Spinal cord (tissue), 10 donors: ENCODE results near the gene PPP1R9A. TPM values are rescaled to one million over a fixed set of nuclear protein-coding genes. Genes with fewer than 3 reads are reported as not detected.

Experiments used
- DNase-seq, 6 donors: peaks; one replicate each; pipeline versions ENCODE4 v3.0.0 to v3.0.0-alpha.2; 2013 to 2015; ENCODE audit warnings: low spot score in 6 of 6, low read depth in 4 of 6
- H3K27ac ChIP-seq: one replicate; pipeline ENCODE4 v1.5.1; 2013; ENCODE audit warnings: low read depth, low read length, control low read depth
- H3K27me3 ChIP-seq: one replicate; pipeline ENCODE4 v1.6.1; 2013; ENCODE audit warnings: low read length; ENCODE audit not compliant: control insufficient read depth, insufficient read depth
- H3K36me3 ChIP-seq: one replicate; pipeline ENCODE4 v1.6.1; 2013; ENCODE audit warnings: low read length; ENCODE audit not compliant: control insufficient read depth, insufficient read depth
- H3K4me1 ChIP-seq: one replicate; pipeline ENCODE4 v1.6.1; 2013; ENCODE audit warnings: low read length; ENCODE audit not compliant: control insufficient read depth, insufficient read depth
- H3K4me3 ChIP-seq: one replicate; pipeline ENCODE4 v1.5.1; 2013; ENCODE audit warnings: low read depth, low read length, control low read depth
- H3K9me3 ChIP-seq: one replicate; pipeline ENCODE4 v1.6.1; 2013; ENCODE audit warnings: low read length; ENCODE audit not compliant: control insufficient read depth, insufficient read depth
- WGBS: methylation state at CpG from one replicate; pipeline ENCODE4 v1.1.5; 2013; ENCODE audit warnings: missing lambda C conversion rate; ENCODE audit not compliant: insufficient coverage; 5-methylcytosine and 5-hydroxymethylcytosine counted together
- polyA plus RNA-seq, 2 donors: library from polyadenylated mRNA; unstranded; fragments of 120-200 nt; gene quantifications; one replicate each; pipeline ENCODE4 v1.2.1, GENCODE V29; 2013; ENCODE audit not compliant: insufficient read length in 2 of 2
- total RNA-seq, 2 donors: library from RNA; depleted of rRNA in 1 of 2; stranded (reverse); fragments of 120-200 nt in 1 of 2; fragments of >200 nt in 1 of 2; gene quantifications; one replicate each; pipeline versions ENCODE4 v1.2.3 to v1.2.4, GENCODE V29; 2013 to 2014
- donor health status: healthy.

PPP1R9A gene
- total and polyA plus RNA-seq, 4 donors, result 23.4 to 69.9 (median 38.0) TPM

GRCh38 chr7:95321720-95322119 is 414.3 kb downstream of the PPP1R9A start:
- peaks cover 2% of the 10 kb centered on the region for H3K27me3 ChIP-seq
- no peaks in the 10 kb centered on the region for H3K9me3 ChIP-seq
- H3K4me1 ChIP-seq, result no peaks in the 10 kb centered on the region
- H3K36me3 ChIP-seq, result no peaks in the 10 kb centered on the region
- H3K4me3 ChIP-seq, result no peak overlapping the region
- no CpG with 5 or more reads among the region's 1 CpG for WGBS
- H3K27ac ChIP-seq, result no peak overlapping the region
- DNase-seq, result no peak

GRCh38 chr7:95322396-95322795 is 415.0 kb downstream of the PPP1R9A start:
- Histone ChIP-seq H3K4me1 (no peaks in the 10 kb centered on the region), H3K36me3 (no peaks in the 10 kb centered on the region), H3K27ac (no peak overlapping the region), H3K27me3 (peaks cover 2% of the 10 kb centered on the region), H3K9me3 (no peaks in the 10 kb centered on the region), H3K4me3 (no peak overlapping the region)
- DNase-seq, result no peak
- WGBS, result 90% methylated on average over 7 of the region's 8 CpGs

GRCh38 chr7:95322854-95323253 is 415.5 kb downstream of the PPP1R9A start:
- H3K27me3 ChIP-seq, result peaks cover 2% of the 10 kb centered on the region
- no CpG with 5 or more reads among the region's 2 CpGs for WGBS
- no peak for DNase-seq

GRCh38 chr7:95323410-95324129 is 416.2 kb downstream of the PPP1R9A start:
- WGBS, result 79% methylated on average over 8 of the region's 9 CpGs
- no peak overlapping the region for H3K27ac ChIP-seq
- DNase-seq, result no peak

More at GRCh38 chr7:95322854-95323253, 415.5 kb downstream of the PPP1R9A start:
- no peak overlapping the region for H3K27ac ChIP-seq
- H3K4me1 ChIP-seq, result no peaks in the 10 kb centered on the region
- no peak overlapping the region for H3K4me3 ChIP-seq
- H3K36me3 ChIP-seq, result no peaks in the 10 kb centered on the region
- H3K9me3 ChIP-seq, result no peaks in the 10 kb centered on the region

GRCh38 chr7:95324431-95324830 is 417.0 kb downstream of the PPP1R9A start, which contains the start of gene PON1:
Gene PON1, minus strand, starts transcription at chr7:95324532. Its CDS starts 57 bp downstream, at chr7:95324475.
- Histone ChIP-seq H3K27me3 (peaks cover 2% of the 10 kb centered on the region), H3K36me3 (no peaks in the 10 kb centered on the region), H3K9me3 (no peaks in the 10 kb centered on the region), H3K4me1 (no peaks in the 10 kb centered on the region), H3K27ac (no peak within 1 kb of the TSS), H3K4me3 (no peak within 1 kb of the TSS)
- WGBS, result 11% methylated on average over 19 of the region's 20 CpGs
- DNase-seq, result no peak

More at GRCh38 chr7:95323410-95324129, 416.2 kb downstream of the PPP1R9A start:
- Histone ChIP-seq H3K9me3 (no peaks in the 10 kb centered on the region), H3K4me3 (no peak overlapping the region), H3K4me1 (no peaks in the 10 kb centered on the region), H3K27me3 (peaks cover 2% of the 10 kb centered on the region), H3K36me3 (no peaks in the 10 kb centered on the region)

GRCh38 chr7:95327356-95327755 is 420.0 kb downstream of the PPP1R9A start:
- Histone ChIP-seq H3K9me3 (no peaks in the 10 kb centered on the region), H3K36me3 (no peaks in the 10 kb centered on the region), H3K4me1 (no peaks in the 10 kb centered on the region), H3K4me3 (no peak overlapping the region), H3K27me3 (peaks cover 2% of the 10 kb centered on the region), H3K27ac (no peak overlapping the region)
- 80% methylated on average over 3 of the region's 3 CpGs for WGBS
- DNase-seq, result no peak

GRCh38 chr7:95330204-95330960 is 423.0 kb downstream of the PPP1R9A start:
- no peaks in the 10 kb centered on the region for H3K27me3 ChIP-seq
- no peak overlapping the region for H3K4me3 ChIP-seq
- WGBS, result 80% methylated on average over 1 of the region's 4 CpGs
- H3K4me1 ChIP-seq, result no peaks in the 10 kb centered on the region
- peaks cover 2% of the 10 kb centered on the region for H3K9me3 ChIP-seq
- peak in 1 of 6 donors; percentile 35 for DNase-seq
- no peak overlapping the region for H3K27ac ChIP-seq
- H3K36me3 ChIP-seq, result no peaks in the 10 kb centered on the region

- no peak for DNase-seq
- H3K4me3 ChIP-seq, result no peak overlapping the region
- WGBS, result no CpG with 5 or more reads among the region's 1 CpG
- H3K9me3 ChIP-seq, result peaks cover 2% of the 10 kb centered on the region
- H3K27ac ChIP-seq, result no peak overlapping the region
- H3K4me1 ChIP-seq, result no peaks in the 10 kb centered on the region
- no peaks in the 10 kb centered on the region for H3K36me3 ChIP-seq
- no peaks in the 10 kb centered on the region for H3K27me3 ChIP-seq
Observed at GRCh38 chr7:95330961-95331337, 423.6 kb downstream of the PPP1R9A start.

GRCh38 chr7:95334447-95334846 is 427.1 kb downstream of the PPP1R9A start:
- Histone ChIP-seq H3K27me3 (no peaks in the 10 kb centered on the region), H3K27ac (no peak overlapping the region)

GRCh38 chr7:95335093-95335492 is 427.7 kb downstream of the PPP1R9A start:
- no peak for DNase-seq
- Histone ChIP-seq H3K4me3 (no peak overlapping the region), H3K9me3 (peaks cover 2% of the 10 kb centered on the region), H3K4me1 (no peaks in the 10 kb centered on the region), H3K27ac (no peak overlapping the region), H3K27me3 (no peaks in the 10 kb centered on the region), H3K36me3 (no peaks in the 10 kb centered on the region)

More at GRCh38 chr7:95334447-95334846, 427.1 kb downstream of the PPP1R9A start:
- H3K9me3 ChIP-seq, result peaks cover 2% of the 10 kb centered on the region
- no peak for DNase-seq
- H3K4me1 ChIP-seq, result no peaks in the 10 kb centered on the region
- no peak overlapping the region for H3K4me3 ChIP-seq
- H3K36me3 ChIP-seq, result no peaks in the 10 kb centered on the region
